Middle frontal gyrus (tissue), 1 donor: ENCODE results near the gene CDAN1.
"Not testable (repeated sequence)": the region's sequence is repeated elsewhere in the genome, so short reads cannot be mapped to it uniquely, and the experiment has no call there.

Source experiments
- DNase-seq: peaks from one replicate; pipeline ENCODE4 v3.0.0-alpha.2; 2015; ENCODE audit warnings: low spot score; ENCODE audit errors: extremely low spot score

Gene CDAN1

DNA sequence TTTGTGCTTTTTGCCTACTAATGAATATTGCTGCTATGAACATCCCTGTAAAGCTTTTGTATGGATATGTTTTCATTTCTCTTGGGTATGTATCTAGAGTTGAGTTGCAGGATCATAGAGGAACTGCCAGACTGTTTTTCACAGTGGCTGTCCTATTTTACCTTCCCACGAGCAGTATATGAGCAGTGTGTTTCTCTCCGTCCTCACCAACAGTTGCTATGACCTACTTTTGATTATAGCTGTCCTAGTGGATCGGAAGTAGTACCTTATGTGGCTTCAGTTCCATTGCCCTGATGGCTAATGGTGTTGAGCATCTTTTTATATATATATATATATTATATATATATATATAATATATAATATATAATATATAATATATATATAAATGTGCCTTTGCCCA, 25.2 kb downstream of the CDAN1 start:
- DNase-seq, result no peak

DNA sequence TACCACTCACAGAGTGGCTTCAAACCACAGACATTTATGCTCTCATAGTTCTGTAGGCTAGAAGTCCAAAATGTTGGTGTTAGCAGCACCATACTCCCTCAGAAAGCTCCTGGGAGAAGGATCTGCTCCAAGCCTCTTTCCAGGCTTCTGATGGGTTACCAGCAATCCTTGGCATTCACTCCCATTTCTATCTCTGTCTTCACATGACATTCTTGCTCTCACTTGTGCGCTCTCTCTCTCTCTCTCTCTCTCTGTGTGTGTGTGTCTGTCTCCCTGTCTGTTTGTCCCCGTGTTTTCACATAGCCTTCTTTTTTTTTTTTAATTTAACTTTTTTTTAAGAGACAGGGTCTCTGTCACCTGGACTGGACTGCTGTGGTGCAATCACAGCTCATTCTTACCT, 26.3 kb downstream of the CDAN1 start:
- DNase-seq, result no peak

GRCh38 chr15:42707873-42708544, 28.9 kb downstream of the CDAN1 start:
- no peak for DNase-seq

- DNase-seq, result no peak
These were observed 29.9 kb downstream of the CDAN1 start for GRCh38 chr15:42707068-42707467.

- no peak for DNase-seq
These were observed 31.6 kb downstream of the CDAN1 start for GRCh38 chr15:42705336-42705735.

DNA sequence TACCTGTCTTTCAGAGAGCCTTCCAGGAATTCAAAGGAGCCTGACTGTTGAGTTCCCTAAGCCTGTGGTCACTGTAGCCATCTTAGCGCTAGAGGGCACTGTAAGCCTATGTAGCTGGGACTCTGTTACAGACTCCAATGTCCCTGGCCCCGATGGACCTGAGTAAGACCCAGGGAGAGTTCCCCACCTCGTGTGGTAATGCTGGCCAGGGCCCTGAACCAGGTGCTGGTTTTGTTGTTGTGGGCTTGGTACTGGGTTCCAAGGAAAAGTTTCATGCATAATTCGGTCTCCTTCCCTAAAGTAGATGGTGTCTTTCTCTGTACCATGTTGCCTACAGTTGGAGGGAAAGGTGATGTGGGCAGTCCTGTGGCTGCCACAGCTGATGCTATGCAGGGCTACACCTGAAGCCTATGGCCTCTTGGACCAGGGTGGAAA, 32.4 kb downstream of the CDAN1 start:
- no peak for DNase-seq

- DNase-seq, result no peak
These were observed 40.3 kb downstream of the CDAN1 start for GRCh38 chr15:42696626-42697025.

- DNase-seq, result no peak
These were observed 41.3 kb downstream of the CDAN1 start for GRCh38 chr15:42695527-42696071.

GRCh38 chr15:42694398-42694797, 42.5 kb downstream of the CDAN1 start:
- DNase-seq, result no peak

- no peak for DNase-seq
These were observed 43.0 kb downstream of the CDAN1 start for GRCh38 chr15:42693942-42694341.

DNA sequence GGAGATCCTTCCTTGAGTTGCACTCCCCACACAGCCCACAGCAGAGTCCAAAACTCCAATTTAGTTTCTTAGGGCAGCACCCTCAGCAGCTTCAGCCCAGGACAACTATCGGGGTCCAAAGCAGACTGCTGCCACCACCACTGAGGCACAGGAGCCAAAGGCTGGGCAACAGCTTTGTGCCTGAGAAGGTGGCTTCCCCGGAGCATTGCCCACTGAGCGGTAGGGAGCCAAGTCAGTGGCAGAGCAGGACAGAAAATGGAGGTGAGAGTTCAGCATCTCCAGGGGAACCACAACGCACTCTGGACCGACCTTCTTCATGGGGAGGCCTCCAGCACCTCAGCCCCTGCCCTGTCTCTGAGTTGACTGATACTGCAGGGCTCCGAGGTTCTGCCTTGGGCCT, 43.4 kb downstream of the CDAN1 start:
- DNase-seq, result no peak

DNA sequence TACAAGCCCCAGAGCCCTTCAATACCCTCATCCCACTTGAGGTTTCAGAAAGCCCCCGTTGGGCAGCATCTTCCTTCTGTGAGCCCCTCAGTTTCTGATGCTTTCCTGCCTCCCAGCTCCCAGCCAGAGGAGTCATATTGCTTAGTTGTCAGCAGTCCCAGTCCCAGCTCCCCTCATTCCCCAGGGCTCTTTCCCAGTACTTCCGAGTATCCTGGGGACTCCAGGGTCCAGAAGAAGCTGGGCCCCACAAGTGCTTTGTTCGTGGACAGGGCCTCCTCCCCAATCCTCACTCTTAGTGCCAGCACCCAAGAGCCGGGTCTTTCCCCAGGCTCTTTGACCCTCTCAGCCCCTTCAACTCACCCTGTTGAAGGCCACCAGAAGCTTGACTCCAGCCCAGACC, 43.9 kb downstream of the CDAN1 start:
- no peak for DNase-seq

DNA sequence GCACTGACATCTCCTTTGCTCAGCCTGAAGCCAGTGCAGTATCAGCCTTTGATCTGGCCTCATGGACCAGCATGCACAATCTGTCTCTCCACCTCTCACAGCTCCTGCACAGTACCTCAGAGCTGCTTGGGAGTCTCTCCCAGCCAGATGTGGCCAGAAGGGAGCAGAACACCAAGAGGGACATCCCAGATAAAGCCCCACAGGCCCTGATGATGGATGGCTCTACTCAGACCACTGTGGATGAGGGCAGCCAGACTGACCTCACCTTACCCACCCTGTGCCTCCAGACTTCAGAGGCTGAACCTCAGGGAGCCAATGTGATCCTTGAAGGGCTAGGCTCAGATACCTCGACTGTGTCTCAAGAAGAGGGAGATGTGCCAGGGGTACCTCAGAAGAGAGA, 44.4 kb downstream of the CDAN1 start:
- DNase-seq, result no peak

GRCh38 chr15:42691770-42692169, 45.2 kb downstream of the CDAN1 start:
- DNase-seq, result no peak

DNA sequence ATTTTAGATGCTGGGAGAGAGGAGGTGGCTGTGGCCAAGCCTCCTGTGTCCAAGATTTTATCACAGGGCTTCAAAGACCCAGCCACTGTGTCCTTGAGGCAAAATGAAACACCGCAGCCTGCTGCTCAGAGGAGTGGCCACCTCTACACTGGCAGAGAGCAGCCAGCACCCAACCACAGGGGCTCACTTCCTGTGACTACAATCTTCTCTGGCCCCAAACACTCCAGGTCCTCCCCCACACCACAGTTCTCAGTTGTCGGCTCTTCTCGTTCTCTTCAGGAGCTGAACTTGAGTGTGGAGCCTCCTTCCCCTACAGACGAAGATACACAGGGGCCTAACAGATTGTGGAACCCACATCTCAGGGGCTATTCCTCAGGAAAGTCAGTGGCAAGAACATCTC, 45.6 kb downstream of the CDAN1 start:
- no peak for DNase-seq

DNA sequence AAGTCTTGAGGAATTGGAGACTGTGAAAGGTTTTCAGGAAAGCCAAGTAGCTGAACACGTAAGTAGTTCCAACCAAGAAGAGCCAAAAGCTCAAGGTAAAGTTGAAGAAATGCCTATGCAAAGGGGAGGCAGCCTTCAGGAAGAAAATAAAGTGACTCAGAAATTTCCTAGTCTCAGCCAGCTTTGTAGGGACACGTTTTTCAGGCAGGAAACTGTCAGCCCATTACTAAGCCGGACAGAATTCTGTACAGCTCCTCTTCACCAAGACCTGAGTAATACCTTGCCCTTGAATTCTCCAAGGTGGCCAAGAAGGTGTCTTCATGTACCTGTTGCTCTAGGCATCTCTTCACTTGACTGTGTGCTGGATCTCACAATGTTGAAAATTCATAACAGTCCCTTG, 48.6 kb downstream of the CDAN1 start:
- DNase-seq, result no peak

GRCh38 chr15:42687740-42688139, 49.2 kb downstream of the CDAN1 start:
- no peak for DNase-seq

DNA sequence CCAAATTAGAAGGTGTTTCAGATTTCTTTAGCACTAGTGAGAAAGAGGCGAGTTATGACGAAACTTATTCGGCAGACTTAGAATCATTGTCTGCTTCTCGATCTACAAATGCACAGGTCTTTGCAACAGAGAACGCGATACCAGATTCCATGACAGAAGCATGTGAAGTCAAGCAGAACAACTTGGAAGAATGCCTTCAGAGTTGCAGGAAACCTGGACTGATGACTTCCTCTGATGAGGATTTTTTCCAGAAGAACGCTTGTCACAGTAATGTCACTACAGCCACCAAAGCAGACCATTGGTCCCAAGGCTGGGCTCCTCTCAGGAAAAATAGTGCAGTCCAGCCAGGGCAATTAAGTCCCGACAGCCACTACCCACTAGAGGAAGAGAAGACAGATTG, 50.6 kb downstream of the CDAN1 start:
- no peak for DNase-seq

- DNase-seq, result no peak
These were observed 55.8 kb downstream of the CDAN1 start for GRCh38 chr15:42681119-42681518.

DNA sequence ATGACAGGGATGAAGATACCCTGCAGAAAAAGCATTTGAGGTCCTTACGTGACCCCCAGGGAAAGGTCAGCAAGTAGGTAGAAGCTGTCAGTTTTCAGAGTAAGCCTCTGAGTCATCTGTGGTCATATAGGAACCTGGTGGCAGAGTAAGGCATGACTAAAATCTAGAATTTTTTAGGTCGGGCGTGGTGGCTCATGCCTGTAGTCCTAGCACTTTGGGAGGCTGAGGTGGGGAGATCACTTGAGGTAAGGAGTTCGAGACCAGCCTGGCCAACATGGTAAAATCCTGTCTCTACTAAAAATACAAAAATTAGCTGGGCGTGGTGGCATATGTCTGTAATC, 56.8 kb downstream of the CDAN1 start:
- DNase-seq, result not testable (repeated sequence)

DNA sequence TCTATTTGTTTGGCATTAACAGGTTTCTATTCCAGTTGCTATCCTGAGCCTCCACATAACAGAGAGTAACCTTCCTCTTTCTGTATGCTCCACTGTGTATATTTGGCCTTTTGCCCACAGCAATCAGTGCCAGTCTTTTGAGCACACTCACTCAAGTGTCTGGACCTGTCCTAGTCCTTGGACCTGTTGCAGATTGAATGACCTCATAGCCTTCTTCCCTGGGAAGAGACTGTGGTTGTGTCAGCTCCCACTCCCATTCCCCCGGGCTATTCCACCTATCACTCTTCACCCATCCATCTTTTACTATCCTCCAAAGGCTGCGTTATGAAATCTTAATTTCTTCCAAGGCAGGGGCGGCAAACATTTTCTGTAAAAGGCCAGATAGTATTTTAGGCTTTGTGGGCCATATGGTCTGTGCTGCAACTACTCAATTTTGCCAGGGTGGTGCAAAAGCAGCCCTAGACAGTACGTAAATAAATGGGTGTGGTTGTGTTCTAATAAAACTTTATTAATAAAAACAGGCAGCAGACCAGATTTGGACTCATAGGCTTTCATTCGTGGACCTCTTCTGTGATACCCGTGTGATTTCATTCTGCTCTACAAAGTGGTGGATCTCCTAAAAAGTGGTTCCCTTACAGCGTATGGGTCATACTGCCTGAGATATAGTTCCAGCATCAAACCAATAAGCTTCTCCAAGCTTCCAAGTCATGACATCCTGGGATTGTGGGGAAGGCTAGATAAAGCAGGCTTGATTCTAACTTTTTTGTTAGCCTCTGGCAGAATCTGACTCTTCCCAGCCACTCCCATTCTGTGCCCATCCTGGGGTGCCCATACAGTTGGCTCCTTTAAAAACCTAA, 57.4 kb downstream of the CDAN1 start:
- DNase-seq, result no peak

GRCh38 chr15:42675021-42675420, 61.9 kb downstream of the CDAN1 start:
- no peak for DNase-seq

DNA sequence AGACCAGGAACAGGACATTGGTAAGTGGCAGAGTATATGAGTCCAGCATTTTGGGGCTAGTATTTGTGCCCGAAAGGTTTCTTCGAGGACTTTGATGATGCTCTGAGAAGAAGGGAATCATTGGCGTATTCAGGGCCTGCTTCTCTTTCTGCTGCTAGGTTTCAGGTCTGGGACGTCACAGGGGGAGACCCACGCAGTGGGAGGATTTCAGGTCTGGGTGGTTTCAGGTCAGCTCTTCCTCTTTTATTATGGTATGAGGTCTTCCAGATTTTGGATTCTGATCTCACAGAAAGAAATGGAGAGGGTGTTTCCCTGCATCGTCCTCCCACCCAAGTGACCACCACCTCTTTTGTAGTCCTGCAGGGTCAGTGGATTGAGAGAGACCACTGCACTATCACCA, 62.5 kb downstream of the CDAN1 start:
- DNase-seq, result no peak
